Measurements from ENCODE around the gene BPHL.
"Not testable (repeated sequence)": the region's sequence is repeated elsewhere in the genome, so short reads cannot be mapped to it uniquely, and the experiment has no call there.

BPHL gene

DNA sequence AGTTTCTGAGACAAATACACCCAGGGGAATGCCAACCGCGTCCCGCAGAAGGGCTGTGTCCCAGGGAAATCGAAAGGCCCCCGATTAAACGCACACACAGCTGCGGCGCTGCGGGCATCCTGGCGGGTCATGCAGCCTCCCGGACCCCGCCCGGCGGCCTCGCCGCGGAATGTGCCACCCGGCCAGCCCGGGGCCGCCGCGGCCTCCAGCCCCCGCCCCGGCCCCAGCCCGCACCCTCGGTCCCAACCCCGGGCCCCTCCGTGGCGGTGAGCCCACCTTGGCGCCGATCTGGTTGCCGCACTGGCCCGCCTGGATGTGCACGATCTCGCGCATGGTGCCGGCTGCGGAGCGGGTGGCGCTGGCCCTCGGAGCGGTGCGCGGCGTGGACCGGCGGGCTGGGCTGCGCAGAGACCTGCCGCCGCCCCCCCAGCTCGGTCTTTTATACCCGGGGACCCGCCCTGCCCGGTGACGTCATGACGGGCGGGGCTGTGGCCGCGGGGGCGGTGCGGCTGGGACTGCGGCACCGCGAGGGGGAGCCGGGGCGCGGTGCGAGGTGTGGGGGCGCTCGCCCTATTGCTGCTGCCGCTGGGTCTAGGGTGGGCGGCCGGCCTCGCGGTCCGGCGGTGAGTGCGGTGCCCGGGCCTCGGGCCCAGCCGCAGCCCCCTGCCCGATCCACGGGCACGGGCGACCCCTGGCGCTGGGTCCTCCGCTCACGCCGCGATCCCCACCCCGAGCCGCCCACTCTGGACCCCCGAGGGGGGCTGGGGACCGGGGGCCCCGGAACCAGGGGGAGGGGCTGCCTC, 38.8 kb downstream of the BPHL start, which contains the start of gene TUBB2A:
Gene TUBB2A (minus strand): TSS at position 414 of the 803 bp plus-strand sequence. CDS start 81 bp downstream, at position 333.
- no peak for DNase-seq

DNA sequence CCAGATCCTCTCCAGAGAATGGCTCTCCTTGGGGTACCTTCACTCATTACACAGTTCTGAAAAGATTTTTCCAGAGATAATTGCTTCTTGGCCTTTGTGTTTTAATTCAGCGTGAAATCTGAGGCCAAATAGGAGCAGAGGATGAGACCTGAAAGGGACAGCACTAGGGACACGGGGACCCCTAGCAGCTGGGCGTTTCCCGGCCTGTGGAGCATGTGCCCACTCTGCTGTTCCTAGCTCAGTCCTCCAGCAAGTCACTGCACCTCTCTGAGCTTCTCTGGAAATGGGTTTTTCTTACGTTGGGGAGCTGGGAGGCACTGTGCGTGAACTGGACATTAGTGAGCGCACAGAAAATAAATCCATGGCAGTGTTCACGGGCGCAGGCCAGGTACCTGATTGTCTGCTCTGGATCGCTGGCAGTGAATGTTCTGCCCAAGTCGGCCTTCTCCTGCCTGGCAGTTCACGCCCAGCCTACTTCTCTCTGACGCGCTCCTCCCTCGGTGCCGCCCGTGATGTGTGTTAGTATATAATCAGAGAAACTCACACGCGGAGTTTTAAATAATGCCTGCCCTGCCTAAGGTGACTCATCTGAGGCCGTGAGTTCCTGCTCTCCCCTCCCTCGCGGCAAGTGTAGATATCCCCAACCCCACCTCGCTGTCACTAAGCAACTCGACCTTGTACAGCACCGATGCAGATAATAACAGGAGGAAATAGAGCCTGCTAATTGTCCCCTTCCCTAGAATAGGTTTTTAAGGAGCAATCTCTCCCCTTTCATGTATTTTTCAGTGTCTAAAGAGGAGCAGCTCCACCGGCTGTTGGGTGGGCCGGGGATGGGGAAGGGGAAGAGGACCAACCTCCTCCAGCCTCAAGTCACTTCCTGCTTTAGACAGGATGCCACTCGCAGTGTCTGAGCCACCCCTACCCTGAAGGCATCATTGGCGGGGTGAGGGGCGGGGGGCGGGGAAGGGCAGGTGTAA, 41.6 kb downstream of the BPHL start:
- no peak for DNase-seq

DNA sequence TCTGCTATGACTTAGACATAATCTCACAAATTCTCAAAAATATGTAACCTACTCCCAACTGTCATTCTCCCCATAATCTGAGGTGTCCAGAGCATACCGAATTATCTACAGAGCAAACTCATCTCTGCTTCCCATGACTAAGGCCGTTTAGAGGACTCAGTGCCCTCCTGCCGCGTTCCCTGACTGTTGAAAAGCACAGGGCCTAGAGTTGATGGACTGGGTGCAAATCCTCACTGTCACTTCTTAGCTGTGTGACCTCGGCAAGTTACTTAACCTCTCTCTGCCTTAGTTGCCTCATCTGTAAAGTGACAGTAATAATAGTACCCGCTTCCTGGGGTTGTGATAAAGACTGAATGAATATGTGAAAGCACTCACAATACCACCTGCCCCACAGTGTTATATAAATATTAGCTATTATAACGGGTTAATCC, 43.6 kb downstream of the BPHL start:
- no peak for DNase-seq

DNA sequence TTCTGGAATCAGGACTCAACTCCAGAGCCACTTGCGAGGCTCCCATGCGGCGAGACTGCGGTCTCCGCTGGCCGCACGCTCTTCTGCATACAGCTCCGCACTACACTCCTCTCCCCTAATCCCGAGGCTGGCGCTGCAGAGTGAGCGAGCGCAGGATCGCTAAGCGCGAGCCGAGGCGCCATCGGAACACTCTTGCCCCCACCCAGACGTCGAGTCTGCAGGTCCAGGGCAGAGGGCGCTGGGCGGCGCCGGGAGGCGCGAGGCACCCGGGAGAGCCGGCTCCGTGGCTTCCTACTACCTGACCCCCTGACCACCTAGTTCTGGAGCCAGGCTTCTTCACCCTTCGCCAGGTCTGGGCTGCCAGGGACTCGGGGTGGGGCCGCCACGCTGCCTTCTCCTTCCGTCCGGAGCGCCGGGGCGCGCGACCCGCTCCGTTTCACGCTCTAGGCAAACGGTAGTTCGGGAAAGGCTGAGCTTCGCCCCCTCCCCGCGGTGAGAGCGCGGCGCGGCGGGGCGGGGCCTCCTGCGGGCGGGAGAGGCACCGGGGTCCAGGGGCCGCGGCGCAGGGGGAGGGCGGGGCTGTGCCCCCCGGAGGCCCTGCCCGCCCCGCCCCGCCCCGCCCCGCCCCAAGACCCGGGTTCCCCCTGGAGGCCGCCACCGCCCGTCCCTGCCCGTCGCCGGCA, 44.2 kb downstream of the BPHL start:
- DNase-seq: peak; percentile 21

DNA sequence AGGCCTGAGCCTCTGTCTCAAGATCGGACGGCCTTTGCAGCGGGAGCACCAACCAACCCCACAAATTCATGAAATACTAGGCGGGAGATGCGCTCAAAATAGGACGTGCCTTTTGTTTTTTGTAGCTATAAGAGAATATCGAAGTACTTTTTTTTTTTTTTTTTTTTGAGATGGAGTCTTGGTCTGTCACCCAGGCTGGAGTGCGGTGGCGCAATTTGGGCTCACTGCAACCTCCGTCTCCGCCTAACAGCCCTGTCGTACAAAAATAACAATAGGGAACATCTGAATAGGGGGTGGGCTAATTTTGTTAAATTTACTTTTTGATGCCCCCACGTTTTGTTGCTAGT, 44.7 kb downstream of the BPHL start:
- no peak for DNase-seq

DNA sequence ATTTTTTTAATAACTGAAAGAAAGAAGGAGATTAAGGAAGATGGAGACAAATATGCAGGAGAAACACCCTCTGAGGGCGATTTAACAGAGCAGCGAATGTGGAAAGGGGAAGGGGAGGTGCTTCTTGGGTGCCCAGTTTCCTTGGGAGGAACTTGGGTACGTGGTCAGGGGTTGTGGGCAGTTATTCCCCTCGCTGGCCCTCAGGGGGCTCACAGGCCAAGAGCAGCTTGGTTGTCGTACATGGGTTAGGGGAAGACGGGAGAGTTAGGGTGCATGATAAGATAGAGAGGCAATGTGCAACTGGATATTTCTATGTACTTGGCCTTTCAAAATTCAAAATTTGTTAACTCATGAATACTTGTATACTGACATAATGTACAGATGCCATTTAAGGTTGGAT, 45.9 kb downstream of the BPHL start:
- no peak for DNase-seq

- DNase-seq: no peak
Observed at GRCh38 chr6:3165631-3166534, 47.4 kb downstream of the BPHL start.

DNA sequence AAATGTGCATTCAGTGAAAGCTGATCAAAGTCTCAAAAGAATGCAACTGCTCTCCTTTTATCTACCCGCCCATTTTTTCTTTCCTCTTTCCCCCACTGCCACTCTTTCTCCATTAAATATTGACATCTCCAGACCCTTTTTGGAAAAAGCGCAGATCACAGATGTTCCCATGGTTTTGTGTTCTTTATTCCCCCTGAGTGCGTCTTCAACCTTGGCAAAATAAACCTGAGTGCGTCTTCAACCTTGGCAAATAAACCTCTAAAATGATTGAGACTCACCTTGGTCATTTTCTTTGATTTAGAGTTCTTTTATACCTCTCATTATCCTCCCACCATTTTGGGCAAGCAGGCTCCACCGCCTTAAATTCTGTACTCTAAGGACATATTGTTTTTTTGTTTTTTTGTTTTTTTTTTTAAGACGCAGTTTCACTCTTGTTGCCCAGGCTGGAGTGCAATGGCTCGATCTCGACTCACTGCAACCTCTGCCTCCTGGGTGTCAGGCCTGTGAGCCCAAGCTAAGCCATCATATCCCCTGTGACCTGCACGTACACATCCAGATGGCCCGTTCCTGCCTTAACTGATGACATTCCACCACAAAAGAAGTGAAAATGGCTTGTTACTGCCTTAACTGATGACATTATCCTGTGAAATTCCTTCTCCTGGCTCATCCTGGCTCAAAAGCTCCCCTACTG, 48.2 kb downstream of the BPHL start:
- DNase-seq: not testable (repeated sequence)

DNA sequence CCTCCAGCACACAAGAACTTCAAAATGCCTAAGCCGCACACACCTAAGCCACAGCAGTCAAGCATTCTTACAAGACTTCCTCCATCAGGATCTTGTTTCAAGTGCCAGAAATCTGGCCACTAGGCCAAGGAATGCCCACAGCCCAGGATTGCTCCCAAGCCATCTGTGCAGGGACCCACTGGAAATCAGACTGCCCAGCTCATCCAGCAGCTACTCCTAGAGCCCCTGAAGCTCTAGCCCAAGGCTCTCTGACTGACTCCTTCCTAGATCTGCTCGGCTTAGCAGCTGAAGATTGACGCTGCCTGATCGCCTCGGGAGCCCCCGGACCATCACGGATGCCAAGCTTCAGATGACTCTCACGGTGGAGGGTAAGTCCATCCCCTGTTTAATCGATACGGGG, 49.5 kb downstream of the BPHL start:
- not testable (repeated sequence) for DNase-seq

GRCh38 chr6:3170676-3171075, 52.2 kb downstream of the BPHL start:
- not testable (repeated sequence) for DNase-seq

- DNase-seq: not testable (repeated sequence)
Observed at GRCh38 chr6:3171313-3172175, 53.0 kb downstream of the BPHL start.

GRCh38 chr6:3172789-3173188, 54.3 kb downstream of the BPHL start:
- DNase-seq: not testable (repeated sequence)

- not testable (repeated sequence) for DNase-seq
Observed at GRCh38 chr6:3173636-3174089, 55.2 kb downstream of the BPHL start.

GRCh38 chr6:3175715-3176402, 57.3 kb downstream of the BPHL start:
- DNase-seq: no peak

GRCh38 chr6:3176562-3177355, 58.2 kb downstream of the BPHL start:
- DNase-seq: peak; percentile 10

- not testable (repeated sequence) for DNase-seq
Observed at GRCh38 chr6:3178666-3179065, 60.2 kb downstream of the BPHL start.

- not testable (repeated sequence) for DNase-seq
Observed at GRCh38 chr6:3179945-3180344, 61.4 kb downstream of the BPHL start.

GRCh38 chr6:3181105-3181504, 62.6 kb downstream of the BPHL start:
- DNase-seq: no peak

DNA sequence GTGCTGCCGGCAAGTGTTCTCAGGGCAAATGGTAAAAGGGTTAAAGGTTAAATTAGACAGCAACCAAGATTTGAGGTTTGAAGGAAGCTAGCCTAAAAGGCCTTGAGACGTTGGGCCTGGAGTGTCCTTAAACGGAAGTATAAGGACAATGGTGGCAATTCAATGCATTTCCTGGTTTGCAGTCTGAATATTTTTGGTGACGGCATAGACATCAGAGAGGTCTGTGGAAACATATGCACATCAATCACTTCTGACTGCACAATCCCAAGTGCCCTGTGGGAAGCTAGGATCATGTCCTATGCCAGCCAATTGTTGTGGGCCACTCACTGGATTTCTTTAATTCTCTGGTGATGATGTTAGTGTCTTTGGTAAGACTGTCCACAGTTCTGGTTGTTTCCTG, 64.6 kb downstream of the BPHL start:
- no peak for DNase-seq
